ENCODE data around the gene CAMTA1.

Gene CAMTA1

DNA sequence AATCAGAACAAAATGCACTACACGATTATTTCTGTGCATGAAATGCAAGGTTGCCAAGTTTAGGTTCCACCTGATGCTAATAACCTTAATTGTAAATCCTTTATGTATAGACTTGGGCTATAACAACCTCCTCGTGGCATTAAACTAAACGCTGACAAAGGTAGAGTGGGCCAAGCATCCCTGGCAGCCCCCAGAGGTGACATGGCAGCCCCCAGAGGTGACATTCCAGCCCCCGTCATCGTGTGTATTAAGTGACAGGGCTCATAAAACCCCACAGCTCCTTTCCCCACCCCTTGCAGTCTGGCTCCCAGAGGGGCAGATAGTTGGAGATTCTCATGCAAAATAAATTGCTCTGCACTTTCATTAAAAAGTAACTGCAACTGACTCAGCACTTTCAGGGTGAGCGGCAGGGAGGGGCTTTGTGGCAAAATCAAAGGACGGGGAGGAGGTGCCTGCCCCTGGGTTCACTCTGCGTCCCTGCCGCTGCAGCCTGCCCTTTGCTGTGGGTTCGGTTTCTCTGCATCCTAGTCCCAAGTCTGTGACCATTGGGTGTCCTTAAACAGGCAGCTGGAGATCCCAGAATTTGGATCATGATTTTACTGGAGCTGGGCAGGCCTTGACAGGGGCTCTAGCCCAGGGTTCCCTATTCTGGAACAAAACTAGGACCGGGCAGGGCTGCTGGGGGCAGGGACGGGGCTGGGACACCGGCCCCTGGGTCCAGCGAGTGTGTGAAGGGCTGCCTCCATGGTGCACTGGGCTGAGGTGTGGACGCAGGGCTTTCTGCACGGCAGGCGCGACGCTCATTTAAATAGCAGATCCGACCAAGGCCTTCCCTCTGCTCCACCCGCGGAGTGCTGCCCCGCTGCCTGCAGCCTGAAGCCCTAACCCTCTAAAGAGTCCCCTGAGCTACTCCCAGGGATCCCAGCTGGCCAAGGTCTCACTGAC, 751.0 kb downstream of the CAMTA1 start:
- DNase-seq, result no peak

DNA sequence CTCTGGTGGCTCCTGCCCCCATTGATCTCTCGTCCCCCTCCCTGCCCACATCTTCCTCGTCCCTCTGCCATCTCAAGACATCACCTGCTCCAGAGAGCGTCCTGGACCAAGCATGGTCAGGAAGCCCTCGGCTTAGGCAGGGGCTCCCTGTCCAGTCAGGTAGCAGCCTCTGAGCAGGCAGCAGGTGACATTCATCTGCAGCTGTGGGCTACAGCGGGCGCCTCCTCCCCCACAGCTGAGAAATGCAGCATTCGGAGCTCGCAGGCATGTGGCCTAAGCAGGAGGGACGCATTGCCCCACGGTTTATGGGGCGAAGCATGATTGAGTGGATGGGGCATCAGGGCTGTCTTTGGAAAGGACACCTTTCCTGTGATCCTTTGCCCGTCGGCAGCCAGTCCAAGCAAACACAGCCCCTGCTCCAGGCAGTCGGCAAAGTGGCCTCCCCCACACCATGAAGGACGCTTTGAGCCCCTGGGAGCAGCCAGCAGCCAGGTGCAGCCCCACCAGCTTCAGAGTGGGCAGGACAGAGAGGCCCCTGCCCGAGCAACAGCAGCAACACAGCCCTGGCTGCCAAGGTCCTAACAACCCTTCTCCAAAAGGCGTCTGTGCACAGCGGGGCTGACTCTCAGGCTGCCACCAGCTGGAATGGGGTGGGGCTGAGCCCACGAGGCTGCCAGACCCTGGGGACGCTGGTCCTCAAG, 751.8 kb downstream of the CAMTA1 start:
- no peak for DNase-seq

DNA sequence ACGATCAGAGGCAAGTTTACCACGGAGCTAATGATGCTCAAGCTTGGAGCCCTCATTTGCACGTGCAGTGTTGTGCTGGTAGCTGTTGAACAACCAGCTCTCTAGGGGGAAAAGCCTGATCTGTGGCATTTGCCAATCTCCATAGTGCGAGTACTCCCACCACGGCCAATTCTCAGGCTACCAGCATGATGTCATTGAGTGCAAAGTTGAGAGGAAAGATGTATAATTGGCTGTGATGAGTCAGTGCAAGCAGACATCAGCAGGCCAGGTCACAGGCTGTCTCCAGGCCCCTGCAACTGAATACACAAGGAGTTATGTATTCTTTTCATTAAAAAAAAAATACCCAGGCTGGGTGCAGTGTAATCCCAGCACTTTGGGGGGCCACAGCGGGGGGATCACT, 752.8 kb downstream of the CAMTA1 start:
- DNase-seq, result no peak

DNA sequence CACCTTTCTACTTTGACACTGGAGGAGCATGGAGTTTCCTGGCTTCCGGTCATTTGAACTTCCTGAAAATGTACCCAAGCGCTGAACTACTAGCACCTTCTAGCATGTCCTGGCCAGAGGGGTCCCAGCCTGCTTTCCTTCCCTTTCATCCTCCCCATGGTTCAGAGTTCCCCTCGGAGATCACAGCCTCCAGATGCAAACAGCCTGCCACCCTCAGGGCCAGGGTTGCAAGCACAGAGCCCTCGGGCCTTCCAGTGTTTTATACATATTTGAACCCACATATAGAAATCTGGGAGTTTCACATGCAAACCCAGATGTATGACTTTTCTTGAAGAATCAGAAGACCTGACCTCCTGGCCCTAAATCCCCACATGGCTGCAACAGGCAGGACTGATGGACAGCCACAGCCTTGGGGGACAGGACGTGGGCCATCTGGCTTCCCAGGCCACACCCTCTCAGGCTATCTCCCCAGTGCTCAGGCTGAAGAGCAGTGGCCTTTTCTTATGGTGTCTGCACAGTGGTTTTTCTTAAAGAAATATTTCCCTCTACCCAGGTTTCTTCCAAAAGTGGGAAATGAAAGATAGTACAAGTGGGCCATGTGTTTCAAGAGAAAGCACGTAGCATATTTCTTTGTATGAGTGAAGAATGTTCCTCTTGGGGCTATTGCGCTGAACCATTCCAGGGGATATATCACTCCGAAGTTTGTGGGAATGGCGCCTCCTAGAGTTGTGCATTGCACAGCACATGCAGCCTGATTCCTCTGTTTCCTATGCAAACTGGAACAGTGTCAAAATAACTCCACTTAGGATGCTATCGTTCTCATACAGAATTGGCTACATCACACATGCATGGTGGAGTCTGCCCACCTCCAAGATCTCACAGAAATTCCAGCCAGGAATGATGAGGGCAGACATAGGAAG, 753.9 kb downstream of the CAMTA1 start:
- DNase-seq, result no peak

DNA sequence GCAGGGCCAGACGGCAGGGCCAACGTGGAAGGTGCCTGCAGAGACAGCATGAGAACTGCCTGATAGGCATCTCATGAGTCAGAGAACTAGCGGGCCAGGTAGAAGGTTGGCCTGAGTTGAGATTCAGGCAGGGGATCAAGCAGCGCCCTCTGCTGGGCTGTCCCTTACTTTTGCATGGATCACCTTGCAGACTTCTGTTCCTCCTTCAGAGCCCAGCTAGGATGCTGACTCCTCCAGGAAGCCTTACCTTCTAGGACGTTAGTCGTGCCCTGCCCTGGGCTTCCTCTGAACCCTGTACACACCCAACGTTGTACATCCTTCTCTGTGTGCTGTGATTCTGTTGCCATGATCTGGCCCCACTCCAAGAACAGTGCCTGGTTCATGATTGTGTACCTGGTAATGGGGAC, 754.5 kb downstream of the CAMTA1 start:
- no peak for DNase-seq

DNA sequence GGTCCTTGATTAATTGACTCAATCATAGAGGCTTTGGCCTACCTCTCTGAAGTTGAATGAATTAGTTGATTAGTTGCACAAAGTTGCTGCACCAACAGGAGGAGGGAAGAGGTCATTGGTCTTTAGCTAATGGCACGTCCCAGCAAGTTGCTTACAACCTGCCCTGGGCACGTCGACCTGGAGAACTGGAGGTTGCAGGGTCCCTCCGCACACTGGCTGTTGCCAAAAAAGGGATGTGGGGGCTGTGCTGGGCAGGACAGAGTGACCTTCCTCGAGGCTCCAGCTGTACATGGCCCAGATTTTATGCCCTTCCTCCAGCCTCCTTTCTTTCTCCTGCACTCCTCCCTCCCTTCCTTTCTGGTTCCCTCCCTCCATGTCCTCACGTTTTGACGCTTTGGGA, 755.6 kb downstream of the CAMTA1 start:
- DNase-seq, result no peak

DNA sequence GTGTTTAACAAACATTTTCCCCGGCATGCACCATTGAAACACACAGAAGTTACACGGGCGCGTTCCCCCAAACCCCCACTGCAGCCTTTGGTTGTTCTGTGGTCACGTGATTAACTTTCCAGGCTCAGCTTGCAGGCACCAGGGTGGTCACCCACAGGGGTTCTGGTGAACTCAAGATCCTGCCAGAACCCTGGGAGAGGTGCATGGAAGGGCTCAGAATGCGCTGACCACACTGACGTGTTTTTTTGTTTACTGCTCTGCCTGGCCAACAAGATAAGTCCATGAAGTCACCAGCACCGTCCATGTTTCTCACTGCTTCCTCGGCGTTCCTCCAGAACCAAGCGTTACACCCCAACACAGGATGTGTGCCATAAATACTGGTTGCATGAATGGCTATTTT, 756.4 kb downstream of the CAMTA1 start:
- DNase-seq, result no peak

DNA sequence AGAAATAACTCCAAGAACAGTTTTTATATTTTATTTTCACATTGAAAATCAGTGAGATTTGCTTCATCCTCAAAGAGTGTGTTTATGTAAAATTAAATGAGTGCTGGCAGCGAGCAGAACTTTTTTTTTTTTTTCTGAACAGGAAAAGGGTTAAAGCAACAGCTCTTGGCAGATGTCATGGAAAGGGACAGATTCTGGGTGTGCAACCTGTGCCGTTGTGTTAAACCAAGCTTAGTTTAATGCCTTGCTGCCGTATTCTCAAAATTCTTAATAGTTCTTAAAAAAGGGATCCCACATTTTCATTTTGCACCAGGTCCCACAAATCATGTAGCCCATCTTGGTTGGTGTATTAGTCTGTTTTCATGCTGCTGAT, 758.5 kb downstream of the CAMTA1 start:
- no peak for DNase-seq

DNA sequence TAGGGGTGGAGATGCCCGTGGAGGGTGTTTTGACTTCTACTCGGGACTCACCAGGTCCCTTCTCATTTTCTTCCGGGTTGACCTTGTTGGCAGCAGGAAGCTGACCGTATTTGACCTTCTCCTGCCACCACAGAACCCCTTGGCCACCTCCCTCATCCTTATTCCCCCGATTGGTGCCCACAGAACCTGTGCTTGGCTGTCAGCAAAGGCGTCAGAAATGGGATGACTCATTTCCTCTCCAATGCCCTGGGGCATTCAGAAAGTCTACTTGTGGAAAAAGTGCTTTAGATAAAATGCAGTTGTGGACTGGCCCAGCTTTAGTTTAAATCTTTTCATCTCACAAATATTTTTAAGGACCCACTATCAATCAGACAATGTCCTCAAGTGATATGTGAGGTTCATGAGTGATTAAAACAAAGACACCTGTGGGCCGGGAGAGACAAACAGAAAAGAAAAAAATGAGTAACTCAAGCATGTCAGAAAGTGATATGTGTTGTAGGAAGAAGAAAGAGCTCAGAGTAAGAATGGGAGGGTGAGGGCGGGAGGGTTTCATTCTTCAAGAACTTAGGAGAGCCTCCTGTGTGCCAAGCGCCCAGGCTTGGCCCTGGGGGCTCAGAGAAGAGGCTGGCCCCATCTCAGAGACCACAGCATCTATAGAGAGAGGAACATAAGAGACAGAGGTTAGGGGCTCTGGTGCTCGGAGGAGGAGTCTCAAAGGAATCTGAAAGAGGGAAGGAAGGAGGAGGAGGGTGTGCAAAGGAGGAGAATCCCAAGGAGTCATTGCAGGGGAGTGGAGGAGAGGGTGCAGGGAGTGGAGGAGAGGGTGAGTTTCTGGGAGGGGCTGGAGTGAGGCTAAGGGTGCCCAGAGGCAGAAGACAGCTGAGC, 764.3 kb downstream of the CAMTA1 start:
- peak; percentile 16 for DNase-seq

DNA sequence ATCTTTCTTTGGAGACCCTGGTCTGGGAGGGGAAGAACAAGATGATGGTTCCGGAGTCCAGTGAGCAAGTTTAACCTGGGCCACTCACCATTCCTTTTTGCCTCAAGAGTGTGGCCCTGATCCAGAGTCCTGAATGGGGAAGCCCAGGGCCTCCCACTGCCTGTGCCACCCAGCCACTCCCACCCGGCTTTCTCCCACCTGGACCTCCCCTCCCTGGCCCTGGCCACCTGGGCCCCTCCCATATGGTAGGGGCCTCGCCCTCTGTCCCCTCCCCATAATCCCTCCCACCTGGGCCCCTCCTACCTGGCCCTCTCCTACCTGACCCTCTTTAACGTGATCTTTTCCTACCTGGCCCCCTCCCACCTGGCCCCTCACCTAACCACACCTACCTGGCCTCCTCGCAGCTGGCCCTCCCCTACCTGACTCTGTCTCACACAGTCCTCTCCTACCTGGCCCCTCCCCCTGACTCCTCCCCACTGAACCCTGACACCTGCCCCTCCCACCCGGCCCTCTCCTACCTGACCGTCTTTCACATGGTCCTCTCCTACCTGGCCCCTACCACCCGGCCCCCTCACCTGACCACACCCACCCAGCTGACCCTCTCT, 765.1 kb downstream of the CAMTA1 start:
- no peak for DNase-seq

DNA sequence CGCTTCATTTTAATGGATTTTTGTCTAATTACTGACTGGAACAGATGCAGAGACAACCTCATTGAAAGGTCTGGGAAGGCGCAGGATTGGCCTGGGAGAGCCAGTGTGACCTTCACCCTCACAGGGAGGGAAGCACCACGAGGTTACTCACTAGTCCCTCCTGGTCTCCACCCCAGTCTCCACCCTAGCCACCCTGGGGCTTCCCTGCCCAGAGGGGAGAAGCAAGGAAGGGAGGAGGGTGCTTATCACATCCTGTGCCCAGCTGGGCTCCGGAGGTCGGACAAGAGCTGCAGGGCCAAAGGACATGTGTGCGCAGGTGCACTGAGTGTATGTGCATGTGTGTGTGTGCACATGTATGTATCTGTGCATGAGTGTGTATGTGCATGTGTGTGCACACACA, 765.7 kb downstream of the CAMTA1 start:
- no peak for DNase-seq

DNA sequence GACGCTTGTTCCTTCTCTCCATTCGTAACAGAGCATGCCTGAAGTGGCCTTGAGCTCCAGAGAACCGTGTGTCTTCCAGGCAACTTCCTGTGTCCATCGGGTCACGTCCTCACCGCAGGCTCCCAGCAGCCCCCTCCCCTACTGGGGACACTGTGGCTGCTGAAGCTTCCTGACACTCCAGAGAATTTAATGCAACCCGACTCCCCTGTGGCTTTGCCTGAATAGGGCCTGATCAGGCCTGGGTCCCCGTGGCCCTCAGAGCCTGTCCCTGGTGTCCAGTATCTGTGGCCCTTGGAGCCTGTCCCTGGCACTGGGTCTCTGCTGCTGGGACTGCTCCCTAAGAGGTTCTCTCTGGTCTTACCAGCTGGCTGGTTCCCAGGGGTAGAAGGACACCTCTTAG, 766.2 kb downstream of the CAMTA1 start:
- no peak for DNase-seq

DNA sequence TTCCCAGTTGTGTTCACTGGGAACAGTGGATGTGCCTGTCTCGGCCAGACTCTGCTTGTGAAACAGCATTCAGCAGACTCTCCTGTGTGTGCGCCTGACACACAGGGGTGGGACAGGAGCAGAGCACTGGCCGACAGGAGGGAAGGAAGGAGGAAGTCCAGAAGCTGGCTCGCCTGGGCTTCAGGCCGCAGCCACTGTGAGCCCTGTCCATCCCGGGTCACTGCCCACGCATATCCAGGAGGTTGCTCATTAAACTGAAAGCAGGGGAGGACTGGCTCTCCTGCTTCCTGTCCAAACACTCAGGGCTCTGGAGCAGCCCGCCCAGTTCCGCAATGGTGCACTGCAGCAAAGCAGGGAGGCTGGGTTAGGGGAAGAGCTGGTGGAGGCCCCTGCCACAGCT, 767.1 kb downstream of the CAMTA1 start:
- no peak for DNase-seq

DNA sequence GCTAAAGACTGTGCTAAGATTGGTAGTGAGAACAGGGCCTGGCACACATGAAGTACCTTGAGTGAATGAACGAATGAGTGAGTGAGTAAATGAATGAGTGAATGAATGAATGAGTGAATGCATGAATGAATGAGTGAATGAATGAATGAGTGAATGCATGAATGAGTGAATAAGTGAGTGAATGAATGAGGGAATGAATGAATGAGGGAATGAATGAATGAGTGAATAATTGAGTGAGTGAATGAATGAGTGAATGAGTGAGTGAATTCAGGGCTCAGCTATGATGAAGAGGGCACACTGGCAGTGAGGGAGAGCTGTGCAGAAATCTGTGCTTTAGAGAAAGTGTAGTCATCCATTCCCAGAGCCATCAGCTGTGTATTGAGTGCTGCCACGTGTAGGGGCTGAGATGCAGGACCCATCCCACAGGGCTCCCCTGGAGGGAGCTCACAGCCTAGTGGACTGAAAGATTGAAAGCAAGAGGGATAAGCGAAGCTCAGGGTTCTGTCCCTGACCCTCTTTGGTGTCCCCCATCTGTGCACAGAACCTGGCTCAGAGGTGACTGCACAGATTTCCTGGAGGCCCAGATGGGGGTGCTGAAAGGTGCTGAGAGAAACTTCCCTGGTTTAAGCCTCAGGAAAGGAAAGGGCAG, 767.9 kb downstream of the CAMTA1 start:
- DNase-seq, result no peak

DNA sequence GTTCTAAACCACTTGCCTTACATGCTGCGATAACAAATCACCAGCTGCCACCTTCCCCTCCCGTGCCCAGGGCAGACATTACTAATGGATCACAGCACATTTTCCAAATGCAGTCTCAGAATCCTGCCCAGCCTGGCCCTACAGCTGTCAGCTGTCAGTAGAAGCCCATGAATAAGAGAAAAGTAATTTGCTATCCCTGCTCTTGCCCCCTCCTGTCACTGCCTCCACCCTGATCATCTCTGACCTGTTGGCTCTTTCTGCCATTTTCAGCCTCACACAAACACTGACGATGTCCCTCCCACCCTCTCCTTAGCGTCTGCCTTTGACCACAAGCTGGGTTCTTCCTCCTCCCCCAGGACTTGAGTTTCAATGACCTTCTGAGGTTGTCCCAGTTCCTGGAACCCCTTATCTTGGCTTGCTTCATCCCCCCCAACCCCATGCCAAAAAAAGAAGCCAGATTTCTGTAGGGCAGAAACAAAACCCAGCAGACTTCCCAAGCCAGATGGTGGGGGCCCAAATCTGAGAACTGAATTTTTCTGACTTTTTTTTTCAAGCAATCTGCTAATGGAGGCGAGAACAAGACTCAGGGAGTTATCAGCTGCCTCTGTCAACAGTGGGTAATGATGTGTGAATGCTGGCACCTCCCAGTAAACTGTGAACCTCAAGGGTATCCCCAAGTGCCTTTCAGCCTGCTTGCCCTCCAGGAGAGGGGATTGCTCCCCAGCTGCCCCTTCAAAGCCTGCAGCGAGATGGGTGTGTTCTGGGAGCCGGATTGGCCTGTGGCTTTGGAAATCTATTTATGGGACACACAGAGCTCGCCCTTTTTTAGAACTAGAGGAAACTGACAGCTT, 769.4 kb downstream of the CAMTA1 start:
- DNase-seq, result no peak

DNA sequence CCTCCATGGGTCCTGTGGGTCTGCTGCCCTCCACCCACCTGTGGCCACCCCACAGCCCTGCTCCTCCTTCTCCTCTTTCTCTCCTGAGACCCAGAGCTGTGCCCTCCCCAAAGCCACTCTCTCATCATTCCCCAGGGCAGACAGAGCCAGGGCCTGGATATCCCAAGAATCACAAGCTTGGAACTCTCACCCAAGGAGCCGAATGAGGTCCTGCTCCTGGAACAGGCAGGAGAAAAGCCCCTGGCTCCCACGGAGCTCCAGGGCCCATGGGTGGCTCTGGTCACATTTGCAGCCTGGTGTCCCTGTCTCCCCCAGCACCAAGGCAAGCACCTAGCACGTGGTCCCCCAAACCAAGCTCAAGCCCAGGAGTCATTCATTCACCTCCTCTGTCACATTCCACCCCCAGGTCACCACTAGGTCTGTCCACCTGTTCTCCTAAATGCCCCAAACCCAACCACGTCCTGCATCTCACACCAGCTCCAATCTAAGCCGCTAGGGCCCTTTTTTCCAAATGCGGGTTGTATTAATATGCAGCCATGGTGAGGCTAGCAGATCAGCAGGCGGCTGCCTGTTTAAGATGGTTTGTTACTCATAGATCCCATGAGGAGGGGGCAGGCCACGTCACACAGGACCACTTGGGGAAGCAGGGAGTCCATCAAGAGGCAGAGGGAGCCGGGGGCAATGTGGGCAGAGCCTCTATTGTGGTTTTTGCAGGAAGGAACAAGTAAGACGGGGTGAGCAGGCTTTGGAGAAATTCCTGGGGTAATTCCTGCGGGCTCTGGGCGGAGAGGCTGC, 770.3 kb downstream of the CAMTA1 start:
- no peak for DNase-seq

DNA sequence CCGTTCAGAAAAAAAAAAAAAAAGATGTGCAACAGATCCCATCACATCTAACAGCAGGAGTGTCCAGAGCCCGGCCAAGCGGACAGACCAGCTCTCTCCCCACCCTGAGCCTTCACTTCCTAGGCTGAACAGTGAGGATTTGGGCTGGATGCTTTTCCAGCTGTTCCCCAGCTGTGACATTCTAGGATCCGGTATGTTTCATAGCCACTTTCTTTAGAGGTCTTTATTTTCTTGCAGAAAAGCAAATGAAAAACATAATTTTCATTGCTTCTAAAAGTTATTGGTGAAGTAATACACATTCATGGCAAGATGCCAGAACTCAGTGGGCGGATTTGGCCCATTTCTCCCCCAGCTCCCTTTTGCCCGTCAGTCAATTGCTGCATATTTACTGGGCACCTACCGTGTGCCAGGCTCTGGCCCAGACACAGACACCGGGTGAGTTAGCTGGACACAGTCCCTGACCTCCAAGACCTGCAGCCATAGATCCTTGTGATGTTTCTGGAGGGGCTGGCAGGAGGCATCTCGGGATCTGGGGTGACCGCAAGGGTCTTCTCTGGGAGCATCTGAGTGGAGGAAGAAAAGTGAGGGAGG, 772.1 kb downstream of the CAMTA1 start:
- no peak for DNase-seq

DNA sequence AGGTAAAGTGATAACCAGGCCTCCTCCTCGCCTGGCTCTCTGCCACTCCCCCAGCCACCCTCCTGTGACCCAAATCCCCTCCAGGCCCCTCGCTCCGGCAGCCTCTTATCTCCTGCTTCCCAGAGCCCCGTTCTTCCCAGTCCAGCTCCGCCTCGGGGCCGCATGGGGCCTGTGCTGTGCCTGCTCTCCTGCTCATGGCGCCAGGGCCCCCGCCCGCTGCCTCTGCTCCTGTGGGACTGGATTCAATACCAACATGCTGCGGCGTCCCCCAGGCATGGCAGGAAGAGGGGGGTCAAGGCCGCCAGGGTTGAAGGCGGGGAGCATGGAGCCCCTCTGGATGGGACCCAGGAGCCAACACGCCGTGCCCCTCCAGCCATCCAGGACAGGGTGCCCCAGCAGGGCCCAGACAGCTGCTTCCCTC, 772.8 kb downstream of the CAMTA1 start:
- DNase-seq, result no peak

DNA sequence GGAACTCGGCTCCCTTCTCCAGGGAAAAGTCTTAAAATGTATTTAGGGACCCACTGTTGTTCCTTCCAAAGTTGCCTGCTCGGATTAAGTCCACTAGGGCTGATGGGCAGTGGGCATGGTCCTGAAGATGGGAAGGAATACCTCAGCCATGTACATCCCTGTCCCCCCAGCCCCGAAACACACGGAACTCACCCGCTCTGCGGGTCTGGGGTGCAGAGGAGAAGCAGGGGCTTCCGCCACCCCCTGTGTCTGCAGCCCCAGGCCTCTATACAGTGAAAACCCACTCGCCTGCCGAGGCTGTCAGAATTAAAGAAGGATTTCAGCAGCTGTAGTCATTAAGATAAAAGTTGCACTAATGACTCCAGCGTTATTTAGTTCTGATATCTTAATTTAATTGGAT, 773.2 kb downstream of the CAMTA1 start:
- DNase-seq, result no peak

Data from GOT3 (cell line).